SK-N-SH (cell line): Measurements from ENCODE around the gene NOTO. TPM values are rescaled to one million over a fixed set of nuclear protein-coding genes. Genes with fewer than 3 reads are reported as not detected.

Source experiments
- CTCF ChIA-PET: fragments of 300-600, 350-600 bp; formaldehyde crosslinking; extraction: SDS; loops from one replicate; lab custom pipeline; 2021; lab: Yijun Ruan, JAX
- POLR2A ChIA-PET: fragments of 350-600 bp; sonication (Branson Sonifier 250); formaldehyde crosslinking; extraction: SDS; loops from one replicate; lab custom pipeline; 2020; ENCODE audit warnings: antibody characterized with exemption, inconsistent platforms; lab: Yijun Ruan, JAX
- DNase-seq: peaks from one replicate; pipeline ENCODE4 v3.0.0; 2012
- H2AFZ ChIP-seq: fragments of 200-600 bp; sonication (generic); 2 replicates; pipeline ENCODE4 v1.8.1; 2016; ENCODE audit warnings: antibody characterized with exemption, mild to moderate bottlenecking, low read depth
- H3F3A ChIP-seq: fragments of 200-600 bp; sonication (generic); replicated peaks from 2 replicates; pipeline ENCODE3; 2016; ENCODE audit warnings: antibody characterized with exemption, mild to moderate bottlenecking; ENCODE audit not compliant: insufficient read depth
- H3K27ac ChIP-seq, 2 experiments: fragments of 200-500 bp in 1 of 2; fragments of 200-600 bp in 1 of 2; sonication (Bioruptor generic) in 1 of 2; sonication (generic), shearing (Covaris generic) in 1 of 2; 2 replicates each; pipeline versions ENCODE4 v1.5.1 to v1.6.1; 2014 to 2016; ENCODE audit warnings: low read depth in 2 of 2, inconsistent platforms in 1 of 2, low read length in 1 of 2, mild to moderate bottlenecking in 1 of 2, mixed read lengths in 1 of 2
- H3K27me3 ChIP-seq: fragments of 200-600 bp; sonication (generic), shearing (Covaris generic); 2 replicates; pipeline ENCODE4 v1.6.1; 2016; ENCODE audit warnings: mixed run types; ENCODE audit not compliant: insufficient read depth
- H3K36me3 ChIP-seq, 2 experiments: fragments of 200-500 bp in 1 of 2; fragments of 200-600 bp in 1 of 2; sonication (Bioruptor generic) in 1 of 2; sonication (generic) in 1 of 2; replicated peaks in 1 of 2; 2 replicates each; pipeline versions ENCODE3 to v1.5.1; 2014 to 2016; ENCODE audit warnings: low read length in 1 of 2, mild to moderate bottlenecking in 1 of 2; ENCODE audit not compliant: insufficient read depth in 2 of 2, control insufficient read depth in 1 of 2
- H3K4me1 ChIP-seq, 2 experiments: fragments of 200-500 bp in 1 of 2; fragments of 200-600 bp in 1 of 2; sonication (Bioruptor generic) in 1 of 2; sonication (generic), shearing (Covaris generic) in 1 of 2; 2 replicates each; pipeline versions ENCODE4 v1.5.1 to v1.6.1; 2014 to 2016; ENCODE audit warnings: low read depth in 1 of 2, low read length in 1 of 2, mixed run types in 1 of 2; ENCODE audit not compliant: insufficient read depth in 2 of 2, control insufficient read depth in 1 of 2
- H3K4me2 ChIP-seq: fragments of 200-600 bp; sonication (generic), shearing (Covaris generic); 2 replicates; pipeline ENCODE4 v1.6.1; 2017; ENCODE audit warnings: mixed run types
- H3K4me3 ChIP-seq, 2 experiments: fragments of 200-500 bp in 1 of 2; fragments of 200-600 bp in 1 of 2; sonication (Bioruptor generic) in 1 of 2; sonication (generic), shearing (Covaris generic) in 1 of 2; 2 replicates each; pipeline versions ENCODE4 v1.5.1 to v1.8.1; 2014 to 2016; ENCODE audit warnings: low read depth in 2 of 2, inconsistent platforms in 1 of 2, low read length in 1 of 2, mild to moderate bottlenecking in 1 of 2, mixed read lengths in 1 of 2, moderate library complexity in 1 of 2
- H3K79me2 ChIP-seq: fragments of 200-600 bp; sonication (generic); 2 replicates; pipeline ENCODE4 v1.8.1; 2017; ENCODE audit warnings: mild to moderate bottlenecking; ENCODE audit not compliant: insufficient read depth
- H3K9ac ChIP-seq: fragments of 200-600 bp; sonication (generic); 2 replicates; pipeline ENCODE4 v1.6.1; 2017; ENCODE audit warnings: mixed run types
- H3K9me2 ChIP-seq: fragments of 200-600 bp; sonication (generic); 2 replicates; pipeline ENCODE4 v1.6.1; 2017; ENCODE audit warnings: mixed run types
- H3K9me3 ChIP-seq: fragments of 200-600 bp; sonication (generic); 2 replicates; pipeline ENCODE4 v1.6.1; 2017; ENCODE audit warnings: mixed run types, mild to moderate bottlenecking, moderate library complexity
- H4K20me1 ChIP-seq: fragments of 200-600 bp; sonication (generic); 2 replicates; pipeline ENCODE4 v1.6.1; 2017; ENCODE audit warnings: mild to moderate bottlenecking, mixed run types; ENCODE audit not compliant: insufficient read depth
- ELF1 ChIP-seq: IDR thresholded peaks from 2 replicates; pipeline ENCODE4 v1.4.0; 2012
- EP300 ChIP-seq, 2 experiments: IDR thresholded peaks; 2 replicates each; pipeline versions ENCODE4 v1.4.0 to v1.6.1; 2012; ENCODE audit warnings: borderline replicate concordance in 1 of 2, low read depth in 1 of 2, low read length in 1 of 2
- EZH2phosphoT487 ChIP-seq: fragments of 200-600 bp; sonication (generic); IDR thresholded peaks from 2 replicates; pipeline ENCODE4 v1.6.1; 2017; ENCODE audit warnings: low read depth, mixed run types, mild to moderate bottlenecking, antibody characterized with exemption, moderate library complexity, borderline replicate concordance
- FOSL2 ChIP-seq: IDR thresholded peaks from 2 replicates; pipeline ENCODE4 v1.4.0; 2012; ENCODE audit warnings: low read depth, mild to moderate bottlenecking, moderate library complexity, borderline replicate concordance
- FOXJ3 ChIP-seq: sonication (generic); formaldehyde crosslinking; IDR thresholded peaks from 2 replicates; pipeline ENCODE4 v1.5.1; 2020; ENCODE audit warnings: mild to moderate bottlenecking, missing genetic modification reagents
- FOXM1 ChIP-seq: IDR thresholded peaks from 2 replicates; pipeline ENCODE4 v1.4.0; 2012; ENCODE audit warnings: low read depth, mild to moderate bottlenecking
- GABPA ChIP-seq: IDR thresholded peaks from 2 replicates; pipeline ENCODE4 v1.4.0; 2012; ENCODE audit warnings: low read depth, mild to moderate bottlenecking
- IRF3 ChIP-seq: fragments of 150-350 bp; IDR thresholded peaks from 2 replicates; pipeline ENCODE4 v1.6.1; 2016; ENCODE audit warnings: mild to moderate bottlenecking, low read depth, low read length
- MEF2A ChIP-seq: IDR thresholded peaks from 2 replicates; pipeline ENCODE4 v1.4.0; 2012; ENCODE audit warnings: low read depth, borderline replicate concordance
- MXI1 ChIP-seq: IDR thresholded peaks from 2 replicates; pipeline ENCODE4 v1.6.1; 2012; ENCODE audit warnings: mild to moderate bottlenecking, low read depth, low read length, improper control_type of control experiment
- NFIC ChIP-seq: IDR thresholded peaks from 2 replicates; pipeline ENCODE4 v1.4.0; 2012; ENCODE audit warnings: borderline replicate concordance
- NRF1 ChIP-seq: IDR thresholded peaks from 2 replicates; pipeline ENCODE4 v1.6.1; 2012; ENCODE audit warnings: low read depth, mild to moderate bottlenecking, low read length
- POLR2AphosphoS5 ChIP-seq: IDR thresholded peaks from 2 replicates; pipeline ENCODE4 v1.6.1; 2012; ENCODE audit warnings: low read depth, low read length
- RAD21 ChIP-seq: IDR thresholded peaks from 2 replicates; pipeline ENCODE4 v1.6.1; 2012; ENCODE audit warnings: mild to moderate bottlenecking, low read length
- RFX5 ChIP-seq: IDR thresholded peaks from 2 replicates; pipeline ENCODE4 v1.6.1; 2012; ENCODE audit warnings: mild to moderate bottlenecking, improper control_type of control experiment, low read length
- TCF12 ChIP-seq: IDR thresholded peaks from 2 replicates; pipeline ENCODE4 v1.4.0; 2012
- USF1 ChIP-seq: IDR thresholded peaks from 2 replicates; pipeline ENCODE4 v1.4.0; 2012; ENCODE audit warnings: low read depth, borderline replicate concordance
- USF2 ChIP-seq: fragments of 150-350 bp; IDR thresholded peaks from 2 replicates; pipeline ENCODE4 v1.6.1; 2017; ENCODE audit warnings: antibody characterized with exemption, low read length, low read depth, borderline replicate concordance
- WGBS: methylation state at CpG from one replicate; pipeline ENCODE4 v1.1.6; 2017; ENCODE audit warnings: low lambda C conversion rate; 5-methylcytosine and 5-hydroxymethylcytosine counted together
- polyA plus RNA-seq, 3 experiments: library from polyadenylated mRNA; depleted of rRNA; stranded (reverse); fragments of >200 nt; gene quantifications; 2 replicates each; pipeline ENCODE4 v1.2.3, GENCODE V29; 2012
- TF ChIP-seq, protein P1 (sequence below): IDR thresholded peaks from 2 replicates; pipeline ENCODE4 v1.4.0; 2012; ENCODE audit warnings: low read depth
- TF ChIP-seq, protein P2 (sequence below): IDR thresholded peaks from 2 replicates; pipeline ENCODE4; 2012

NOTO gene, protein sequence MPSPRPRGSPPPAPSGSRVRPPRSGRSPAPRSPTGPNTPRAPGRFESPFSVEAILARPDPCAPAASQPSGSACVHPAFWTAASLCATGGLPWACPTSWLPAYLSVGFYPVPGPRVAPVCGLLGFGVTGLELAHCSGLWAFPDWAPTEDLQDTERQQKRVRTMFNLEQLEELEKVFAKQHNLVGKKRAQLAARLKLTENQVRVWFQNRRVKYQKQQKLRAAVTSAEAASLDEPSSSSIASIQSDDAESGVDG
- polyA plus RNA-seq (2012; rRNA removed), result not detected in 2 replicates
- not detected in 2 replicates for polyA plus RNA-seq (2012; cell fraction: cytosol; rRNA removed)
- not detected in 2 replicates for polyA plus RNA-seq (2012; cell fraction: nucleus; rRNA removed)

GRCh38 chr2:73202156-73203054 lies at the start of gene NOTO:
NOTO (plus strand) TSS chr2:73202574; CDS start chr2:73202667, 93 bp downstream.
- Histone ChIP-seq H2AFZ (no peak within 1 kb of the TSS), H3K27me3 (peaks cover 72% of the 10 kb centered on the region), H3F3A (peaks cover 3% of the 10 kb centered on the region), H3K9me2 (no peaks in the 10 kb centered on the region), H3K9ac (no peak within 1 kb of the TSS), H3K9me3 (no peaks in the 10 kb centered on the region), H3K4me3 (no peak within 1 kb of the TSS), H3K27ac (no peak within 1 kb of the TSS), H3K4me1 (no peaks in the 10 kb centered on the region), H4K20me1 (no peaks in the 10 kb centered on the region), H3K79me2 (no peaks in the 10 kb centered on the region), H3K36me3 (no peaks in the 10 kb centered on the region)
- WGBS, result 9% methylated on average over 50 of the region's 87 CpGs
- CTCF ChIA-PET, result interaction anchor here (0.7 to 4.2 kb wide), 6 partner anchors 10 to 409 kb away, joined by 3 to 19 read pairs (median 4); no protein-coding TSS in a partner anchor
- POLR2A ChIA-PET, result no interaction called here
- TF ChIP-seq EZH2phosphoT487 (peak; percentile 86; the same call in 1 of the 2 replicates), FOXM1 (no peak)
- TF ChIP-seq, all 33 proteins: peak for 1
- 0 out of 2 replicates have a peak within 1 kb of the TSS, but pooled peaks have one; percentile 15 for H3K4me2 ChIP-seq
- DNase-seq, result peak; percentile 73

- H3K4me3 ChIP-seq, result peak overlapping the region; percentile 6 to 49; a peak in 1 of 4 replicates
- H3K79me2 ChIP-seq, result no peaks in the 10 kb centered on the region
- H3K27me3 ChIP-seq, result no peaks in the 10 kb centered on the region
- DNase-seq, result peak; percentile 83
- POLR2A ChIA-PET, result no interaction called here
- no peaks in the 10 kb centered on the region for H4K20me1 ChIP-seq
- H3K4me1 ChIP-seq, result peaks cover 0 to 5% of the 10 kb centered on the region in 2 experiments; a peak in 1 of 4 replicates
- H3K9me3 ChIP-seq, result no peaks in the 10 kb centered on the region
- H2AFZ ChIP-seq, result no peak overlapping the region
- no peak overlapping the region for H3K27ac ChIP-seq
- H3K9ac ChIP-seq, result no peak overlapping the region
- WGBS, result 17% methylated on average over 20 of the region's 24 CpGs
- no peaks in the 10 kb centered on the region for H3F3A ChIP-seq
- no peaks in the 10 kb centered on the region for H3K36me3 ChIP-seq
- peak overlapping the region; percentile 55; the same call in 1 of the 2 replicates for H3K4me2 ChIP-seq
- no peaks in the 10 kb centered on the region for H3K9me2 ChIP-seq
- CTCF ChIA-PET, result interaction anchor here (0.6 to 4.5 kb wide), 60 partner anchors 8 to 1646 kb away, joined by 3 to 267 read pairs (median 4); partner anchors contain the start of genes RAB11FIP5, SFXN5 and SPR
- TF ChIP-seq, protein P1, sequence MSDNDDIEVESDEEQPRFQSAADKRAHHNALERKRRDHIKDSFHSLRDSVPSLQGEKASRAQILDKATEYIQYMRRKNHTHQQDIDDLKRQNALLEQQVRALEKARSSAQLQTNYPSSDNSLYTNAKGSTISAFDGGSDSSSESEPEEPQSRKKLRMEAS, result no peak
- TF ChIP-seq USF2, result no peak
- TF ChIP-seq MEF2A, result no peak
- TF ChIP-seq, protein P2, sequence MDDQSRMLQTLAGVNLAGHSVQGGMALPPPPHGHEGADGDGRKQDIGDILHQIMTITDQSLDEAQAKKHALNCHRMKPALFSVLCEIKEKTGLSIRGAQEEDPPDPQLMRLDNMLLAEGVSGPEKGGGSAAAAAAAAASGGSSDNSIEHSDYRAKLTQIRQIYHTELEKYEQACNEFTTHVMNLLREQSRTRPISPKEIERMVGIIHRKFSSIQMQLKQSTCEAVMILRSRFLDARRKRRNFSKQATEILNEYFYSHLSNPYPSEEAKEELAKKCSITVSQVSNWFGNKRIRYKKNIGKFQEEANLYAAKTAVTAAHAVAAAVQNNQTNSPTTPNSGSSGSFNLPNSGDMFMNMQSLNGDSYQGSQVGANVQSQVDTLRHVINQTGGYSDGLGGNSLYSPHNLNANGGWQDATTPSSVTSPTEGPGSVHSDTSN, result no peak
- no peak for TF ChIP-seq RFX5
- no peak for TF ChIP-seq FOXJ3 (CRISPR knock-in tag)
- TF ChIP-seq ELF1, result 0 out of 2 replicates have a peak, but pooled peaks have one; percentile 20
- no peak for TF ChIP-seq EP300 (IDR thresholded peaks at IDR 0.05; ENCODE audit: borderline replicate concordance in 1 of 2, low read depth in 1 of 2, low read length in 1 of 2)
- TF ChIP-seq RAD21, result peak; percentile 92
- TF ChIP-seq NFIC, result no peak
- TF ChIP-seq FOXM1, result no peak
- TF ChIP-seq POLR2AphosphoS5, result no peak
- TF ChIP-seq EZH2phosphoT487, result no peak
- no peak for TF ChIP-seq IRF3
- no peak; the same call in 1 of the 2 replicates for TF ChIP-seq GABPA
- no peak for TF ChIP-seq FOSL2
- TF ChIP-seq TCF12, result no peak
- no peak for TF ChIP-seq USF1
- no peak for TF ChIP-seq NRF1
- TF ChIP-seq MXI1, result no peak
Measured at GRCh38 chr2:73156539-73157124, 45.7 kb upstream of the NOTO start.
